ENCODE data around the gene SOX2.

Gene SOX2

GRCh38 chr3:181711325-181712135 is at the start of gene SOX2:
Gene SOX2 (plus strand): TSS chr3:181711925. CDS start chr3:181712361, 436 bp downstream.
- no peak for DNase-seq

- DNase-seq = no peak
These were observed 28.2 kb upstream of the SOX2 start for GRCh38 chr3:181683563-181683962.

GRCh38 chr3:181687190-181687589 is 24.5 kb upstream of the SOX2 start:
- DNase-seq = no peak

- no peak for DNase-seq
These were observed 24.0 kb upstream of the SOX2 start for GRCh38 chr3:181687731-181688130.

GRCh38 chr3:181689546-181689945 is 22.2 kb upstream of the SOX2 start:
- no peak for DNase-seq

GRCh38 chr3:181690769-181691168 is 21.0 kb upstream of the SOX2 start:
- DNase-seq = no peak

GRCh38 chr3:181691901-181692300 is 19.8 kb upstream of the SOX2 start:
- DNase-seq = no peak

- no peak for DNase-seq
These were observed 19.2 kb upstream of the SOX2 start for GRCh38 chr3:181692311-181693145.

GRCh38 chr3:181693280-181693679 is 18.4 kb upstream of the SOX2 start:
- no peak for DNase-seq

DNA sequence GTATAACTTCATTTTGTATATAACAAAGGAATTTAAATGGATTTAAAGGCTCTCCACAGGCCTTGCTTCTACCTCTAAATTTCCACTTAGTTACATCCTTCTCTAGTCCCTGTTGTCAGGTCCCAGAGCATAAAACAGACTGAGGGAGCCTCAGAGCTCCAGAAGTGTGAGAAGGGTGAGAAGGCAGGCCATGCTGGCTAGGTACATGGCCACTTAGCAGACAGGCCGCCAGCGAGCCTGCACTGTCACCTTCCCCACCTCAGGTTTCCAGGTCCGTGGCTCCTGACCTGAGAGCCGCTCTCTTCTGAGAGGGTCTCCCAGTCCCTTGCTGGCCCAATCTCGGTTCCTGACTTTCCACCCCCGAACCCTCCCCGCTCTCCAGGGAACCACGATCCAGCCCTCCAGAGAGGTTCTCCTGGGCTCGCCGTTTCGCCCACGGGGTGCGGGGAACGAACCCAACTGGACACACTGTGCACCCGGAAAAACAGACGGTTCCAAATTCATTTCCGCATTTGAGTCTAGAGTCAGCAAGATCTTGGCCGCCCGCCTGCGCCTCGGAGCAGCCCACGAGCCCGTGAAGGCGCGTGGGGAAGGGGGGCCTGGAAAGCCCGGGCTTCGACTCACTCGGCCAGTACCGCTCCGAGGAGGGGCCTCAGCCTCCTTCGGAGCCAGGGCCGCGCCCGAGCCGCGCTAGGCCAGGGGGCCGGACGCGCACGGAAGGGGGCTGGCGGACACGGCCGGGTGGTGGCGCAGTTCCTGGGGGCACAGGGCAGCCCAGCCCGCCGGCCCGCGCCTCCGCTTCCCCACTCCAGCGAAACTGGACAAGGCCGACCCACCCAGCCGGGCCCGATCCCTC is 16.7 kb upstream of the SOX2 start:
- peak; percentile 67 for DNase-seq

DNA sequence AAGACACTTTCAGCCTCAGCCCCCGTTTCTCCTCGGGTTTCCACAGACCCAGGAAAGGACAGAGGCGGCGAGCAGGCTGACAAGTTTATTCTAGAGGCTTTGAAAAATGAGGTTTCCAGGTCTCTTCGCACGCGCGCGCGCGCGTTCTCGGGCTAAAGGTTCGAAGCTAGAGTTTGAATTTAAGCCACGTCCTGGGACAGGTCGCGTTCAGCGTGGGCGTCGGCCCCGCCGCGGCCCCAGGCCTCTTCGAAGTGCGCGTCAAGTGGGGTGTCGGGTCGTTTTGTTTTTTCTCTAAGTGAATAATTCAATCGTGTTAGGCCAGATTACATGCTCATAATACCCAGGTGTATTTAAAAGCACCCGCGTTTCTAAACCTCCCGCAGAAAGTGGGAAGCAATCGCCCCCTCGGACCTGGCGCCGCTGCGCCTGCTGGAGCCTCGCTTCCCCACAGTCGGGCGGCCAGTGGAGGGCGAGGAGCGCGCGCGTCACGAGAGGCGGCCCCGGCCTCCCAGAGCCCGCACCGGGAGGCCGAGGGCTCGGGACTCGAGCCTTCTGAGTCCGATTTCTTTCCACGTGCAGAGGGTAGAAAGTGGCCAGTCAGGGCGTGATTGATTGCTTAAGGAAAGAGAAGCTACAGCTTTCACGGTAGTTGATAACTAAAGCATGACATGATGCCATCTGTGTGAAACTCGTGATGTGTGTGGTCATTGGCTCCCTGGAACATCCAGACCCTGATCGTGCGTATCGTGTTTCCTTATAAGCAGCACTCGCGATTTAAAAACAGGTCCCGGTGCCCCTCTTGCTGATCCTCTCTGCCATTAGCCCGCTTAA is 15.8 kb upstream of the SOX2 start:
- DNase-seq = no peak

GRCh38 chr3:181696626-181697230 is 15.0 kb upstream of the SOX2 start:
- no peak for DNase-seq

- no peak for DNase-seq
These were observed 13.3 kb upstream of the SOX2 start for GRCh38 chr3:181698263-181698954.

DNA sequence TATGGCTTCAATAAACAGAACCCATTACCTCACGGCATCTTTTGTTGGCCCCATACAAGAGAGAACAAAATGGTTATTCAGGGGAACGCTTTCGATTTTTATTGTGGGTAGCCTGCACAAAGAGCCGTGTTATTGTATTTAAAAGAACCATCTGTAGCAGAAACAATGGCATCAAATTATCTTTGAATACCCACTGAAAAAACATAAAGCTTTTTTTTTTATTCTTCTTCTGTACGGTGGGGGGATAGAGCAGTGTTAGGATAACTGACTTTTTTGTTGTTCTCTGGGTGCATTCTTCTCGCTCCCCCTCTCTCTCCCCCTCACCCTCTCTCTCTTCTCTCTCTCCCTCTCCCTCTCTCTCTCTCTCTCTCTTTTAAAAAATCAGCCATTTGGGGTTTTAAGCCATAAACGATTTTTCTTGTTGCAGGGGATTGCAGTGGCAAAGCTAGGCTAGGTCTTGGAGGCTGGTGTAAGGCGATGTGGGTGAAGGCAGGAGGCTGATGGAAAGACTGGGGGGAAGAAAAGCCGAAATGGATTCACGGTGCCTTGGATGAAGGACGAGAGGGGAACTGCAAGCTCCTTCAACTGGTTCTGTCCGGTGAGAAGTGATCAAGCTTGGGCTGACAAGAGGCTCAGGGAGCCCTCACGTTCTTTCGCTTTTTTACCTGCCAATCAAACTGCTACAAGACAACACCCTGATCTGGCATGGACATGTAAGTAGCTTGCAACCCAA is 12.4 kb upstream of the SOX2 start:
- DNase-seq = no peak

DNA sequence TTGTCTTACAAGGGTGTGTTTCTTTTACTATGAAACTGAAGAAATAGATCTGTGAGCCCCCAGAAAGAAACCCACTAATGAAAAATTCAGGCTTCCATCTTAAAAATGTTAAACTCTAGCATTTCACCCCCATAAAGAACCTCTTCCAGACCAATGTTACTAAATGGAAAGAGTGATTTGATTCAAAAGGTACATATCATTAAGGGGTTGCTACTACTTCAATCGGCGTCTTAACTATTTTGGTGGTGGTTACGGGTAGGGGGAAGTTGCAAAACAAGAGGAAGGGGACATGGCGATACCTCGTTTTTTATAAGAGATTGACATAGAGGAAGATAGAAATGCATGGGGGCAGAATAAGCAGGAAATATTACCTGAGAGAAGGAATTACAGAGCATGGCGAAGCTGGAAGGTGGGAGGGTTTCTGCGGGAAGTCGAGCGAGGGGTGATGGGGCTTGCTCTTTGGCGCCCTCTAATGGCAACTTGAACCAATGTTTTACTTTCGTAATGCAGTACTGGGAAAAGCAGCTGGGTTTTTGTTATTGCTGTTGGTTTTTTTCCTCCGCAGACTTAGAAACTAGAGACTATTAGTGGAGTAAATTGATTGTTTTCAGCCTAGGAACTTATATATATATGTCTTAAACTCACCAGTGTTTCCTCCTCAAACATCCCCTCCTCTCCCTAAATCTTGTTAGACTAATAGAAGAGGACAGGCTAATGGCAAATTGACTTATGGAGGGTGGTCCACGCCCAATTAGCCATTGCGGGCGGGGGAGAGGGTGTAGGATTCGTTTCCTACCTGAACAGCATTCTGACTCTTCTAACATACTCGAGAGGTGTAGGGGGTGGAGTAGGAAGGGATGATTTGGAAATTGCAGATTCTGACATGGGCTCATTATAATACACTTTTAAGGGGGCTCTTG is 11.3 kb upstream of the SOX2 start:
- no peak for DNase-seq

GRCh38 chr3:181701096-181701495 is 10.6 kb upstream of the SOX2 start:
- DNase-seq = no peak

DNA sequence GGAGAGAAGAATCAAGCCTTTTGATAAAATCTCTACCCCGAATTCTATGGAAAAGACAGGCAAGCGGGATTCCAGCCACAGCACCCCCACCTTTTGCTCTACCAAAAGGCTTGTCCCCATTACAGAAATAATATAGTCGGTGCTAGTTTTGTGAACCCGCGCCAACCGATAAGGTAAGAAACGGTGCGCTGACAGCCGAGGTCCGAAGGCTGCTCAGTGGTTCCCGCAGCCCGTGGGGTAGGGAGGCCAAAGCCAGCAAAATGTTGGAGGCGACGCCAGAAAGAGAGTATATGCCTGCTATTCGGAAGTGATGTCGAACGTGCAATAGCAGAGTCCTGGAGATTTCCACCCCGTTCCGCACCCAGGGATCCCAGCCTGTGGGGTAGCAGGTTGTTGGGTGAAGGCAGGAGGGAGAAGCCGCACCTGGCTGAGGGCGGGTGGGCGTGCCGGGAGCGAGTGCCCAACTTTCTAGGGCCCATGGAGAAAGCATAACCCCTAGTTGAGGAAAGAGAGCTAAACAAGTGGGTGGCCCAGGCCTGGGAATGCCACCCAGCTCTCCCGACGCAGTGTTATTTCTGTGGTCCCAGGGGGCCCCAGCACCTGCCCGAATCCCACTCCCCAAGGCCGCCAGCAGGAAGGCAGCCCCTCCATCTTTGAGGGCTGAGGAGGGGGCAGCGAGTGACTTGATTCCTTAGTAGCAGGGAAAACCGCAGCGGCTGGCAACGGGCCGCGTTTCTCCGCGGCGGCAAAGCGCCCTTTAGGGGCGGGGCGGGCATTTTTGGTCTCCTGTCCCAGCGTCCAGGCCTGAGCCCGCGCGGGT is 7.9 kb upstream of the SOX2 start:
- DNase-seq = no peak

- DNase-seq = no peak
These were observed 7.2 kb upstream of the SOX2 start for GRCh38 chr3:181704421-181705085.

Data from right forelimb (tissue), 1 donor.